Kidney epithelial cell (primary cell): ENCODE data around the gene TRAIP. TPM values are rescaled to one million over a fixed set of nuclear protein-coding genes. Genes with fewer than 3 reads are reported as not detected.
"Not testable (repeated sequence)": the region's sequence is repeated elsewhere in the genome, so short reads cannot be mapped to it uniquely, and the experiment has no call there.

Experiments
- DNase-seq: peaks from one replicate; pipeline ENCODE4 v3.0.0-alpha.2; 2010; ENCODE audit warnings: low read depth
- H3K27me3 ChIP-seq: 2 replicates; pipeline ENCODE4 v1.6.0; 2011; ENCODE audit warnings: low read length; ENCODE audit not compliant: control insufficient read depth, insufficient read depth
- H3K36me3 ChIP-seq: 2 replicates; pipeline ENCODE4 v1.5.1; 2011; ENCODE audit warnings: low read length; ENCODE audit not compliant: control insufficient read depth, insufficient read depth
- H3K4me3 ChIP-seq: 2 replicates; pipeline ENCODE4 v1.5.1; 2011; ENCODE audit warnings: low read depth, mild to moderate bottlenecking, control low read depth, low read length
- CTCF ChIP-seq: IDR thresholded peaks from 2 replicates; pipeline ENCODE4 v1.5.1; 2011; ENCODE audit warnings: mild to moderate bottlenecking, moderate library complexity, low read length, control low read depth, inconsistent platforms; ENCODE audit not compliant: insufficient read depth, poor library complexity, severe bottlenecking
- total RNA-seq: library from RNA; depleted of rRNA; stranded (reverse); fragments of >200 nt; gene quantifications from 2 replicates; pipeline ENCODE4 v1.2.3, GENCODE V29; 2015

The TRAIP gene
- total RNA-seq, 1 donor from 2014 or later = 5.4 TPM

GRCh38 chr3:49787536-49787935 is 68.8 kb downstream of the TRAIP start:
- no peak for TF ChIP-seq CTCF
- H3K4me3 ChIP-seq = no peak overlapping the region
- H3K27me3 ChIP-seq = no peaks in the 10 kb centered on the region
- H3K36me3 ChIP-seq = no peaks in the 10 kb centered on the region
- no peak for DNase-seq

- H3K4me3 ChIP-seq = no peak overlapping the region
- H3K27me3 ChIP-seq = no peaks in the 10 kb centered on the region
- no peaks in the 10 kb centered on the region for H3K36me3 ChIP-seq
- DNase-seq = no peak
- TF ChIP-seq CTCF = no peak
These were observed 69.2 kb downstream of the TRAIP start for GRCh38 chr3:49787182-49787464.

- Histone ChIP-seq H3K4me3 (peak within 1 kb of the TSS; percentile 87), H3K27me3 (no peaks in the 10 kb centered on the region), H3K36me3 (no peaks in the 10 kb centered on the region)
- TF ChIP-seq CTCF = no peak
- DNase-seq = peak; percentile 100
These were observed 69.8 kb downstream of the TRAIP start, which contains the start of gene IP6K1 for GRCh38 chr3:49786357-49787181. Gene IP6K1, minus strand, starts transcription at chr3:49786542. Its CDS starts 38,502 bp downstream, at chr3:49748040.

- Histone ChIP-seq H3K36me3 (peaks cover 2% of the 10 kb centered on the region), H3K27me3 (no peaks in the 10 kb centered on the region), H3K4me3 (peak overlapping the region; percentile 87)
- no peak for TF ChIP-seq CTCF
- no peak for DNase-seq
These were observed 70.6 kb downstream of the TRAIP start for GRCh38 chr3:49785565-49786356.

GRCh38 chr3:49782277-49782676 is 74.1 kb downstream of the TRAIP start:
- not testable (repeated sequence) for H3K27me3 ChIP-seq, DNase-seq, H3K36me3 ChIP-seq, H3K4me3 ChIP-seq

- TF ChIP-seq CTCF = no peak
- no peaks in the 10 kb centered on the region for H3K27me3 ChIP-seq
- peaks cover 2% of the 10 kb centered on the region for H3K36me3 ChIP-seq
- H3K4me3 ChIP-seq = no peak overlapping the region
- DNase-seq = no peak
These were observed 74.8 kb downstream of the TRAIP start for GRCh38 chr3:49781415-49782199.

GRCh38 chr3:49780975-49781365 is 75.4 kb downstream of the TRAIP start:
- H3K36me3 ChIP-seq, H3K27me3 ChIP-seq, DNase-seq, H3K4me3 ChIP-seq: not testable (repeated sequence)
